Measurements from ENCODE around the gene OR2G2.

DNA sequence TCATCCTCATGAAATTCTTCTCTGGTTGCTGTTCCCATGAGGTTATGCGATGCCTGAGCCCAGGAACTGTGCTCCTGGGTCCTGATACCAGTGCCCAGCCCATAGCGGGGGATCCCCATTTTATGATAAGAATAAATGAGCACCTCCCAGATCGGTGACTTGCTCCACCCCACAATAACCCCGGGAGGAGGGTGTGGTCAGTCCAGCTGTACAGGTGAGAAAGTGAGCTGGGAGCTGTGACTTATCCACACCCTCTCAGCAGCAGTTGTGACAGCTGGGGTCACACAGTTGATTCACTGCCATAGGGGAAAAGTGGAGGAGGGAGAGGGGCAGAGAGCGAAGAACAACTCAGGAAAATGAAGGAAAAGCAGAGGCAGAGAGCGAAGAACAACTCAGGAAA, 50.6 kb downstream of the OR2G2 start:
- TF ChIP-seq ATF2 (IDR thresholded peaks at IDR 0.05; ENCODE audit: low read length) (no peak), TCF12 (IDR thresholded peaks at IDR 0.05; ENCODE audit: low read depth, low read length) (no peak), YY1 (IDR thresholded peaks at IDR 0.05; ENCODE audit: low read depth, low read length) (no peak)
